Cardiac muscle cell (in vitro differentiated cells and primary cell): ENCODE measurements around the gene POU2AF2. TPM values are rescaled to one million over a fixed set of nuclear protein-coding genes. Genes with fewer than 3 reads are reported as not detected.
A peak's percentile ranks its signal among the peaks of the same experiment; 100 is the strongest.

Experiments
- DNase-seq, 2 donors: peaks; one replicate each; pipeline versions ENCODE4 v3.0.0 to v3.0.0-alpha.2; 2010 to 2017; ENCODE audit warnings: low read depth in 1 of 2, low spot score in 1 of 2
- H3K27ac ChIP-seq: fragments of 200-600 bp; sonication (generic); 2 replicates; pipeline ENCODE4 v1.5.1; 2016
- H3K27me3 ChIP-seq: fragments of 200-600 bp; sonication (generic); 2 replicates; pipeline ENCODE4 v1.6.0; 2016; ENCODE audit warnings: control low read depth
- H3K36me3 ChIP-seq: fragments of 200-600 bp; sonication (generic); 2 replicates; pipeline ENCODE4 v1.5.1; 2016; ENCODE audit warnings: control low read depth
- H3K4me1 ChIP-seq: fragments of 200-600 bp; sonication (generic); 2 replicates; pipeline ENCODE4 v1.8.1; 2017; ENCODE audit warnings: low read depth, mild to moderate bottlenecking, mixed run types
- H3K4me3 ChIP-seq: fragments of 200-600 bp; sonication (generic); 2 replicates; pipeline ENCODE4 v1.5.1; 2016; ENCODE audit warnings: mild to moderate bottlenecking
- H3K9me3 ChIP-seq: fragments of 200-600 bp; sonication (generic); 2 replicates; pipeline ENCODE4 v1.5.1; 2017; ENCODE audit warnings: low read depth, mild to moderate bottlenecking, control low read depth
- polyA plus RNA-seq: library from polyadenylated mRNA; unstranded; fragments of >200 nt; fragmentation: Nextera tagmentation; extraction: Ambion mirVana; gene quantifications from 2 replicates; pipeline ENCODE4 v1.2.1, GENCODE V29; 2016
- total RNA-seq: library from RNA; depleted of rRNA; stranded (reverse); fragments of >200 nt; gene quantifications from 2 replicates; pipeline ENCODE4 v1.2.3, GENCODE V29; 2016
- TF ChIP-seq, protein P1 (sequence below): IDR thresholded peaks from 2 replicates; pipeline ENCODE4 v1.5.1; 2012; ENCODE audit warnings: low read depth, mild to moderate bottlenecking, low read length

Gene POU2AF2
- total and polyA plus RNA-seq, 2 experiments from 2014 or later = not detected

DNA sequence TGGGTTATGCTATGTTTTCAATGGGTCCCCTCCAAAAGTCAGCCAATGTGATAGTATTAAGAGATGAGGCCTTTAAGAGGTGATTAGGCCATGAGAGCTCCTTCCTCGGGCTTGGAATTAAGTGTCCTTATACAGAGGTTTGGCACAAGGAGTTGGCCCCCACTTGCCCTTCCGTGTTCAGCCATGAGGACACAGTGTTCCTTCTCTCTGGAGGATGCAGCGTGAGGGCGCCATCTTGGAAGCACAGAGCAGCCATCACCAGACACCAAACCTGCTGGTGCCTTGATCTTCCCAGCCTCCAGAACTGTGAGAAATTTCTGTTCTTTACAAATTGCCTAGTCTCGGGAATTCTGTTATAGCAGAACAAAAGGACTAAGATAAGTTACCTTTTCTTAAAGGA is 79.7 kb downstream of the POU2AF2 start:
- no peak overlapping the region for H3K4me3 ChIP-seq
- DNase-seq = no peak
- H3K4me1 ChIP-seq = no peaks in the 10 kb centered on the region
- no peaks in the 10 kb centered on the region for H3K36me3 ChIP-seq
- H3K9me3 ChIP-seq = no peaks in the 10 kb centered on the region
- TF ChIP-seq, protein P1, sequence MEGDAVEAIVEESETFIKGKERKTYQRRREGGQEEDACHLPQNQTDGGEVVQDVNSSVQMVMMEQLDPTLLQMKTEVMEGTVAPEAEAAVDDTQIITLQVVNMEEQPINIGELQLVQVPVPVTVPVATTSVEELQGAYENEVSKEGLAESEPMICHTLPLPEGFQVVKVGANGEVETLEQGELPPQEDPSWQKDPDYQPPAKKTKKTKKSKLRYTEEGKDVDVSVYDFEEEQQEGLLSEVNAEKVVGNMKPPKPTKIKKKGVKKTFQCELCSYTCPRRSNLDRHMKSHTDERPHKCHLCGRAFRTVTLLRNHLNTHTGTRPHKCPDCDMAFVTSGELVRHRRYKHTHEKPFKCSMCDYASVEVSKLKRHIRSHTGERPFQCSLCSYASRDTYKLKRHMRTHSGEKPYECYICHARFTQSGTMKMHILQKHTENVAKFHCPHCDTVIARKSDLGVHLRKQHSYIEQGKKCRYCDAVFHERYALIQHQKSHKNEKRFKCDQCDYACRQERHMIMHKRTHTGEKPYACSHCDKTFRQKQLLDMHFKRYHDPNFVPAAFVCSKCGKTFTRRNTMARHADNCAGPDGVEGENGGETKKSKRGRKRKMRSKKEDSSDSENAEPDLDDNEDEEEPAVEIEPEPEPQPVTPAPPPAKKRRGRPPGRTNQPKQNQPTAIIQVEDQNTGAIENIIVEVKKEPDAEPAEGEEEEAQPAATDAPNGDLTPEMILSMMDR = no peak
- H3K27ac ChIP-seq = no peak overlapping the region
- H3K27me3 ChIP-seq = no peaks in the 10 kb centered on the region

DNA sequence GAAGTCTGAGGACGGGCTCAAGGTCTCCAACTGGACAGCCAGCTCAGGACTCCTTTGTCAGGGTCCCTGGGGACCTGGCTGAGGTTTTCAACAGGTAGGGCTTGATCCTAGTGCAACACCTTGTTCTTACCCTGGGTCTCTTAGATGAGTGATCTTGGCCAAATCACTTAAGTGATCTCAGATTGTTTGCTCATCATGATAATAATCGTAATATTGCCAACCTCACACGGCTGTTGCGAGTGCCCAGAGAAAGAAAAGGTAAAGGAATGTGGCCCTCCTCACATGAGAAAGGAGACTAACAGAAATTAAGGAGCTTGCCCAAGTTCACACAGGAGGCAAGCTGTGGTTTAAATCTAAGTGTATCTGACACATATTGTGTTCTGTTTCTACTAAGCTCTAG is 81.3 kb downstream of the POU2AF2 start:
- no peak overlapping the region for H3K4me3 ChIP-seq
- no peaks in the 10 kb centered on the region for H3K36me3 ChIP-seq
- DNase-seq = no peak
- H3K27ac ChIP-seq = no peak overlapping the region
- TF ChIP-seq, protein P1 = no peak
- no peaks in the 10 kb centered on the region for H3K4me1 ChIP-seq
- H3K27me3 ChIP-seq = no peaks in the 10 kb centered on the region
- no peaks in the 10 kb centered on the region for H3K9me3 ChIP-seq

DNA sequence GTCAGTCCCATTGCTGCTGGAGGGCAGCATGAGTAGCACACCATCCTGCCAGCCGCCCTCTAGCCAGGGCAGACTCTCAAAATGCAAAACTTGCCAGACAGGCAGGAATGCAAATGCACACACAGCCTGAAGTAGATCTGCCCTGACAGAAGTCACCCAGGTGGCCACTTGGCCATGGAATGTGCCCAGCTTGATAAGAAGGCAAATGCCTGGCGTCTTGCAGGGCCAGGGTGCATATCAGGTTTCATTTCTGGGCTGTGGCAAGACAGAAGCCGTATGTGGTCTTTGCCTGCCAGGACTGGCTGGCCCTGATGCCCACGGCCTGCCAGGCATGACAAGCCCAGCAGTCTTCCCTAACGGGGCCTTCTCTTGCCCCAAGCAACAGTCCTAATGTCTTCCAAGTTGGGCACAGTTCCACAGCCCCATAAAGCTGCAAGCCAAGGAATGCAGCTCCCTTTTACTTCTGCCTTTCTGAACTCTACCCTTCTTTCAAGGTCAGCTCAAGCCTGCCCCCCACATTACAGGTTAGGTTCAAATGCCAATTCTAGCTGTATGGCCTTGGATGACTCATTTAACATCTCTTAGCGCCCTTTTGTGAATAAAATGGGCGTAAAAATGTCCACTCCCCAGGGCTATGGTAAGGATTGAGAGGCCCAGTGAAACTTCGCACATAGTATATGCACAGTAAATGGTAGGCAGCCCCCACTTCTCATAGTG is 82.5 kb downstream of the POU2AF2 start:
- H3K36me3 ChIP-seq = no peaks in the 10 kb centered on the region
- no peaks in the 10 kb centered on the region for H3K4me1 ChIP-seq
- H3K4me3 ChIP-seq = no peak overlapping the region
- peak in 1 of 2 donors; percentile 50 for DNase-seq
- H3K27ac ChIP-seq = no peak overlapping the region
- no peaks in the 10 kb centered on the region for H3K27me3 ChIP-seq
- TF ChIP-seq, protein P1 = no peak
- no peaks in the 10 kb centered on the region for H3K9me3 ChIP-seq

DNA sequence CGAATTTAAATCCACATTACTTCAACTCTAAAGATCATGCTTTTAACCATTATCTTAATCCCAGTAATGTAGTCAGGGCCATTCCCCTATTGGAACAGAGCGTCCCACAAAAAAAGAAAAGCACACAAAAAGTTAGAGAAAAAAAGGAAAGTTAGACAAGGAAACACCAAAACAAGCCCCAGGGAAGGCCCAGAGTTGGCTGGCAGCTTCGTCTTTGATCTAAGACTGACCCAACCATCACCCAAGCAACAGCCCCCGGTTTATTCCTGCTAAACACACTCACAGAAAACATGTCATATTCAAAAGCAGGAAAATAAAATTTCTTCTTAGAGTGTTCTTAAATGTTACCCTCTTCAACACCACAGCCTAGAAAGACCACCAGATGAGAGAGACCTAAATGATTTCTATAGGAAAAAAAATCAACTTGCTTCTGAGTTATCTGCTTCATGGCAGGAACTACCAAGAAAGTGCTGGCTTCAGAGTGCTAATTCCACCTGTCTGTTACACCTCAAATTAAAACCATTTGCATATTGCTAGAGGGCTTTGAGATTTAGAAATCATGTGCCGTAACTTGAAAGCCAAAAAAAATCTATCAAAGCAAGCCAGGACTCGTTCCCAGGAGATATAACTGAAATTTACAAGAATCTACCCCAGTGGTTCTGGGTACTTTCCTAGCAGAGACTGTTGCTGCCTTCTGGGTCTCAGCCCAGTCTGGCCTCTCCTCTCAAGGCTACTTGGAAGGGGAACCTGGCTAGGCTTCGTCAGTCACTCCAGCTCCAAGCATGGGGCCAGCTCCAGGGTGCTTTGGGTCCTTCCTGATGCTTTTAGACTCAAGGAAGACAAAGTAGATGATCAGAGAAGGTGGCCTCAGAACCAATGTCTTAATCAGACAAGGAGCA is 84.0 kb downstream of the POU2AF2 start:
- Histone ChIP-seq H3K4me3 (no peak overlapping the region), H3K9me3 (no peaks in the 10 kb centered on the region), H3K27me3 (no peaks in the 10 kb centered on the region), H3K27ac (no peak overlapping the region), H3K4me1 (no peaks in the 10 kb centered on the region), H3K36me3 (no peaks in the 10 kb centered on the region)
- TF ChIP-seq, protein P1 = no peak
- no peak for DNase-seq

DNA sequence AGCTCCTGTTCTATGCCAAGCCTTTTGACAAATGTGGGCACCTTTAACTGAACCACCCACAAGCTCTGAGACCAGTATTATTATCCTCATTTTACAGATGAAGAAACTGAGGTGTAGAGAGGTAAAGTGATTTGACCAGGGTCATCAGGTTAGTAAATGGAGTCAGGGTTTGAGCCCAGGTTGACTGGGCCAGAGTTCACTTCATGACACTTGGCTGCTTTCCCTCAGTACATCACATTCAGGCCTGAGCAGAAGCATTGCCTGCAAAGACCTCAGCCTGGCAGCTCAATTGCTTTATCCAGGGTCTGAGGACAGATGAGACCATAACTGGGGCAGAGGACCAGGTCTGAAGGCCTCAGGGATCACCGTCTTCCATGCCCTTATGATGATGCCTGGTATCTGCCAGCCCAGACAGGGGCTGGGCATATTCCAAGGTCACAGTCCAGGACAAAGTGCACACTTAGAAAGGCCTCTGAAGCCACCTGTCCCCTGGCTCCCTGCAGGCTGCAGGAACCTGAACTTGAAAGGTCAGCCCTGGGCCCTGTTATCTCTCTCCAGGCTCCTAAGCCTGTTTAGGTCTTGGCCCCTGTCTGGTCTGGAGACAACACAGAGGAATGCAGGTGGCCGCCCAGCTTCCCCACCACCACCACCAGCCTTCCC is 84.8 kb downstream of the POU2AF2 start:
- DNase-seq = no peak
- TF ChIP-seq, protein P1 = no peak
- no peak overlapping the region for H3K4me3 ChIP-seq
- no peaks in the 10 kb centered on the region for H3K27me3 ChIP-seq
- no peak overlapping the region for H3K27ac ChIP-seq
- no peaks in the 10 kb centered on the region for H3K36me3 ChIP-seq
- H3K4me1 ChIP-seq = no peaks in the 10 kb centered on the region
- no peaks in the 10 kb centered on the region for H3K9me3 ChIP-seq
